Measurements from ENCODE around the gene CTXN3.
A peak's percentile ranks its signal among the peaks of the same experiment; 100 is the strongest.
"Not testable (repeated sequence)": the region's sequence is repeated elsewhere in the genome, so short reads cannot be mapped to it uniquely, and the experiment has no call there.

CTXN3 gene

DNA sequence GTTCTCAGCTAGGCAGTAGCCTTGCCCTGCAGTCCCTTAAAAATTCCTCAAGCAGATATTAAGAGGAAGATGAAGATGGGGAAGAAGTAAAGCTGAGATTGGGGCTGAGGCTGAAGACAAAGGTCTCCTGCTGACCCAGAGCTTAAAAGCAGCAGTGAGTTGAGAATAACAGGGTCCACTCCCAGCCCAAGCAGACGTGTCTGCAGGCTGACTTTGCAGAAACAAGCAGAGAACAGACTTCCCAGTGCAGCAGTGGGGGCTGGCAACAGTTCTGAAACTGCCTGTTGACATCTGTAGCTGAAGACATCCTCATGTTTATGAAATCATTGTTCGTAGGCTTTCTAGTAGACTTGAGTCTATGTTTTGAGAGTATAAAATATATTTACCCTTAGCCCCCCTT, 1.1 kb downstream of the CTXN3 start:
- DNase-seq = peak in 3 of 58 donors; percentile 1 to 2 (median 1)

DNA sequence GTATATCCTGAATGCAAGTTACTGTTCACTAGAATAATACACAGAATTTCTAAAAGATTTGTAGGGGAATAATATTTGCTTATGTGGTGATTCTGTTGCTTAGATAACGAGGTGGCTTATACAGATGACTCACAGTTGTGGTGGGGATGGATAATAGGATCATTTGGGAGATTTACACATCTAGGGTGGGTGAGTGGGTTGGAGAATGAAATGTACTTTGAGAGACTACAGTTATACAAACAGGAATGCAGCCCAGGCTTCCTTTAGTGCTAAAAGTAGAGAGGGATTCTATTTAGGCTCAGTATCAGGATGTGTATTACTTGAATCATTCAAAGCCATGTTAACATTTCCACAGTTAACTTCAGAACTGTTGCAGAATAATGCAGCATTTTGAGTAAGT, 1.8 kb downstream of the CTXN3 start:
- DNase-seq = peak in 2 of 58 donors; percentile 8 to 26

DNA sequence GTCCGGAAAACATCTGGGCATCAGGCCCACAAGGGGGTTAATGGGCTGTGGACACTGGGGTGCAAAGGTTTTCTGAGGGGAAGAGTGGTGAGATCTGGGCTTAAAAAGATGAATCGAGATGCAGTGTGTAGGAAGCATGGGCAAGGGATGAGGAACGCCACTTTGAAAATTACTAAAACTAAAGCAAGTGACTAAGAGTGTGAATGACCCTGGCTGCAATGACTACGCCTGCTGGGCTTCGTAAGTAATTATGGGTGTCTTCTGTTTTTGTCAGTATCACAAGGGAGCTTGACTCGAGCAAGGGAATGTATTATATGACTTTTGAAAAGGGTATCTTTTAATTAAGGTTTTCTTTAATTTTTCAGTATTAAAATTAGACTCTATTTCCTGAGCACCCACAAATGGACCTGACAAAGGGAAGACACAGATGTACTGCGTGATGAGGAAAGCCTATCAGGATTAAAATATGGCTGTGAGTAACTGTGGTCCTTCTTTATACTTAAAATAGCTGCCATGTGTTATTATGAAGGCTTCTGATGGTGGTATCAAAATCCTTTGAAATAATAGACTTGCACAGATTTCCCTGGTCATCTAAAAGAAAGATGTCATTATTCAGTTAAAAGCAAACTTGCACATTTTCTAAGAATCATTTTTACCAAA, 4.2 kb downstream of the CTXN3 start:
- no peak for DNase-seq

DNA sequence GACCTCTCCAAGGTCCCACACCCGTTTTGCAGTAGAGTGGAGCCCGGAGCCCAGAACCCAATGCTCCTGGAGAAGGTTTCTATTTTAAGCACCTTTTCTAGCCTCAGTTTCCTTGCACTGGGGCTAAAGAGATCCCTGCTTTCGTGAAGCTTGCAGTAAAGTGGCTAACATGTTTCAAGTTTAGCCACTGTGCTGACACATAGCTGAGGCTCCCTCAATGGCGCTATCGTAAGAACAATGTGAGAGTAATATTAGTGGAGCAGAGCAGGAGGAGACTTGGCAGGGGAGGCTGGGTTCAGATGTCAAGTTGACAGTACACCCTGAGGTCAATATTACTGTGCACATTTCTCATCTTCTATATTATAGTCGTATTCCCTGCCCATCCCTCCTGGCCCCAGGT, 7.9 kb downstream of the CTXN3 start:
- DNase-seq = no peak

DNA sequence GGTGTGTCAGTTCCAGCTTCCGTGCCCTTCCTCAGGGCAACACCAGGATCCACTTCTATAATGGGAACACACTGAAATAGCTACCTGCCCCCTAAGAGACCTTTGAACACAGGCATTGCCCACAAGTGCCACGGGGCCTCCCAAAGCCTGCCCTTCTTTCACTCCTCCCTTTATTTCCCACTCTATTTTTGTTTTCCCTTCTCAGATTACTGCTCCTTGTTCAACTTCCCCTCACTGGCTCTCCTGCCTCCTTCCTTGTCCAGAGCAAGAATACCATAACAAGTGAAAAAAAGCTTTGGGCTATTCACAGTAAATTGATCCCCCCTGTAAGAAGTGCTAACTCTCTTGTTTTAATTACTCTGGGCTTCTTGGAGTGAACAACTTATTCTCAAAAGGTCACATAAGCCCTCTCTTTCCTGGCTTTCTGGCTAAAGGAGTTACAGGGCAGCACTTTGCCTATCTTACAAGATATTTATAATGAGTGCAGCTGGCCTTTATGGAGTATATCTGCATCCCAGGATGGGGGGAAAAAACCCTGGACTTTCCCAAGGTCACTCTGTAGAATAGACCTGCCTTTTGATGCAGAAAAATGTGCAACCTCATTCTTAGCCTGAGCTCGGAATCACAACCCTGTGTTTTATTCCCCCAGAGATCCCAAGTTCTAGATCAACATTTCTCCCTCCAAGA, 11.3 kb downstream of the CTXN3 start:
- DNase-seq = no peak

DNA sequence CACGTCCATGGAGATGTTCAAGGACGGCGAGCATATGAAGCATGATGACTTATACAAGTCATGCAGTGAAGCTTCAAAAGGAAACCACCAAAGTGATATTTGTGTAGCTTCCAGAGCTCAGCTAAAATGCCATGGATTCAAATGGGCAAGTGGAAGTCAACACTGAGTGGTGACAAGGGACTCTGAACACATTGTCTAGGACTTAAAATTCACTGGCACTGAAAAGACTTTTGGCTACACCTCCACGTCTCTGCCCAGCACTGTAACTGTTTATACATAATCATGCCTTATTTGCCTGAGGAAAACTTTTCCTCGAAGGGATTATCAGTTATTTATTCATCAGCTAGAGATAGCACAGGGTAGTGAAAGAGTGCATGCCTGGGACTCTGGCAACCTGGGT, 15.2 kb downstream of the CTXN3 start:
- DNase-seq = no peak

DNA sequence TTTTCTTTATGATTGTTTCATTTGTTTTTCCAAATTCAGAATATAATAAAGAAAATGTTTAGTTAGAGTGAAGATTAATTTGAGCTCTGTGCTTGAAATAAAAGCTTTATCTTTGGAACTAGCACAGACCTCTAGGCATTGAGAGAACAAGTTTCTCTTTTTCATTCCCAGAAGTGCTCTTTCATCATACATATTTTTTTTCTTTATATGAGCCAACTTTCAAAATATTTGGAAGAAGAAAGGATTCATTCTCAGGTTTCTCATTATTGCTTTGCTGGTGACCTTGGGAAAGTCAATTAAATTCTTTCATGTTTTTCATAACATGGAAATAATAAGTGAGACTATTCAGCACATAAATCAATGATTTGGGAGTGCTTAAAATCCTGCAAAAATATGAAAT, 16.8 kb downstream of the CTXN3 start:
- DNase-seq = no peak

DNA sequence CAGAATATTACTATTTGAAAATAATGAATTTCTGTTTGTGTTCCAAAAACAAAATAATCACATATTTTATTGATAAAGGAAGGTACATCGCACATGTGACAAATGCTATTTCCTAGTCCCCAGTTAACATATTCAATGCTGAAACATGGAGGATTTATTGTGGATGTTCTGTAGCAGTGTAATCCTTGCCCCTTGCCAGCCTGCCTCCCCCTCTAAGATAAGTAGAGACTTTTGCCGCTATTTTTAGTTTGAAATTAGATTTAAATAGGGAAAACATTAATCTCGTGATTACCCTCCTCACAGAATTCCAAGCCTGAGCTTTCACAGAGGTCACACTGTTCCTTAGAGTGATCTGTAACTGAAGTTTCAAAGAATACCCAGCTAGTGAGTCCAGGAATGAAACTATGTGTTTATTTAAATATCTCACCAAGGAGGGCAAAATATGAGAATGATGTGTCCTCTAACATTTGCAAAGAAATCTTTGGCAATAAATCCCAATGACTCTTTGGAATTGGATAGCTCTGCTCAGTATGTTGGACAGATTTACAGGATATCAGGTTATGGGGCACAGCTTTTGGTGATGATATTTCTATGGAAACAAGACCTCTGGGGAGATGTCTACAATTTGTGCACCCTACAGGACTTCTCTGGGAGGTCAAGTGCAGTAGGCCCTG, 17.3 kb downstream of the CTXN3 start:
- no peak for DNase-seq

DNA sequence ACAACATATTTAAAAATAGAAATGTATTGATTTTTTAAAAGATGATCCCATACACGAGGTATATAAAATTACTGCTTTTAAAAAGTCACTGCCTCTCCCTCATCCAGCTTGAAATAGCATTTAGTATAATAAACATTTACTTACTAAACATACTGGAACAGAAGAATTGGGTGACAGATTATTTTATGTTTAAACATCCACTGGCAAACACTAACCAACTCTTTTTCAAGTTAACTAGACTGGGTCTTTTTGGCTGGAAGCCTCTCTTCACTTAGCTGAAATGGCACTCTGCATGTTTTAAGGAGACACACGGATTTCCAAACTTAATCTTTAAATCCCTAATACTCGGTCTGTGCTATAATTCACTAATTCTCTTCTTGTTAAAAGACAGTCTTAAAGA, 19.0 kb downstream of the CTXN3 start:
- no peak for DNase-seq

DNA sequence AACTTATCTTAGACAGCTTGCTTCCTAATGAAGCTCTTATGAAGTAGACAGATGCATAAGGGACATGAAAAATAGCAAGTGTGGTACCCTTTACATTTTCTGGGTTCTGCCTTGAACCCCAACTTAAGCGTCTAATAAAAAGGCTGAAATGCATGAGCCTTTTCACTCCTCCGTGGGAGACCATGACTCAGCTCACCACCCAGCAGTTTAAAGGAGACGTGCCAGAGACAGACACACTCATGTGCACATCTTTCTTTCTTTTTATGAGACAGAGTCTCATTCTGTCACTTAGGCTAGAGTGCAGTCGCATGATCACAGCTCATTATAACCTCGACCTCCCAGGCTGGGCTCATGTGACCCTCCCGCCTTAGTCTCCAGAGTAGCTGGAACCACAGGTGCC, 22.3 kb downstream of the CTXN3 start:
- DNase-seq = no peak

DNA sequence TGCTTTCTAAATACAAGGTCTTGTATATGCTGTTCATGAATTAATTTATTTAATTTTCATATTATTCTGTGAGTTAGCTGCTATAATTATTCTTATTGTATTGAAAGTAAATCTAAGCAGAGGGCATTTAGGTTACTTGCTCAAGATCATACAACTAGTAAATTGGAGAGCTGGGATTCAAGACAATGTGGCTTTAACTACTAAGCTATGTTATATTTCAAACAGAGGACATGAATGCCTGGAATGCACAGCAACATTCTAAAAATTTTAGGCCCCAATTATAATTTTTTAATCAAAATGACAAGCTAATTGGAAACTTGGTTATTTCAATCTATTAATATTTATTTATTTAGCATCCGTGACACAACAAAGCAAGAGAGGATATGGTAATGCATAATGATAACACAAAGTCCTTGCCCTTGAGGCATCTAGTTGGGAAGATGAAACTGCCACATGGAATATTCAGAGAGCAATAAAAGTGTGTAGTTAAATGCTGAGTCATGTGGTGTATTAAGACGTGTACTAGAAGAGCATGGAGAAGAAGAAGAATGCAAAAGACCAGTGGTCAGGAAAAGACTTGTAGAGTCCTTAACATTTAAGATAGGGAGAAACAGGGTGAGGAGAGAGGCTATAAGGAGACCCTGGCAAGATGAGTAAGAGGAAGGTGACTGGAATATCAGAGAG, 24.4 kb downstream of the CTXN3 start:
- DNase-seq = no peak

DNA sequence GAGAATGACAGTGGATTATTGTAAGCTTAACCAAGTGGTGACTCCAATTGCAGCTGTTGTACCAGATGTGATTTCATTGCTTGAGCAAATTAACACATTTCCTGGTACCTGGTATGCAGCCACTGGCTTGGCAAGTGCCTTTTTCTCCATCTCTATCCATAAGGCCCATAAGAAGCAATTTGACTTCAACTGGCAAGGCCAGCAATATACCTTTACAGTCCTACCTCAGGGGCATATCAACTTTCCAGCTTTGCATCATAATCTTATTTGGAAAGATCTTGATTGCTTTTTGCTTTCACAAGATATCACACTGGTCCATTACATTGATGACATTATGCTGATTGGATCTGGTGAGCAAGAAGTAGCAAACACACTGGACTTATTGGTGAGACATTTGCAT, 28.1 kb downstream of the CTXN3 start:
- not testable (repeated sequence) for DNase-seq

DNA sequence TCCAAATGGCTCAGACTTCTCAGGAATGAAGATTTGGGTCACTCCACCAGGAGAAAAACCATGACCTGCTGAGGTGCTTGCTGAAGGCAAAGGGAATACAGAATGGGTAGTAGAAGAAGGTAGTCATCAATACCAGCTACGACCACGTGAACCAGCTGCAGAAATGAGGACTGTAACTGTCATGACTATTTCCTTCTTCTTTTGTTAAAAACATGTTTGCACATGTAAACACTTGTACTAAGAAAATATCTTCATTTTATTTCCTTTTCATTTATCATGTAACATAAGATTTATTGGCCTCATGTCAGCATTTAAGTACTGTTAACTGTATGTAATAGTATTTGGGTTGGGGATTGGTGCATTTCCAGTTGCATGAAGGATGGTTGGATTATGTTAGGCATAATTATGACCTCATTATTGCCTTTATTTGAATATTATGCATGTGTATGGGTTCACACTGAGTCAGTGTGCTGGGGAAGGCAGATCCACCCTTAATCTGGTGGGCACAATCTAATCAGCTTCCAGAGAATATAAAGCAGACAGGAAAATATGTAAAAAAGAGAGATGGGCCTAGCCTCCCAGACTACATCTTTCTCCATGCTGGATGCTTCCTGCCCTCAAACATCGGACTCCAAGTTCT, 30.9 kb downstream of the CTXN3 start:
- DNase-seq = not testable (repeated sequence)

DNA sequence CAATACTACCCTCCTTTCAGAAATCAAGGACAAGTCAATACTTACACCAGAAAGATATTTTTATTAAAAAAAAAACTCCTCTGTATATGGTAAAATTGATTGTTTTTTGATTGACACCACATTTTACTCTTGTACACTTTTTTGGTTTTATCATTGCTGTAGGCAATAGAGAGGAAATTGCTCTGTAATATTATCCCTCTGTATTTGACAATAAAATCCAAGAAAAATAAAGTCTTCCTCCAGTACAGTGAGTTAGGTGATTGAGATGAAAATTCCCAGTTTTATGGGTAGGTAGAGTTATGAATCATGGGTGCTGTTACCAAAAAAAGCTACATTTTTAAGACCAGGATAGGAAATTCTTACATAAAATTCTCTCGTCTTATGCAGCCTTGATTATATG, 31.7 kb downstream of the CTXN3 start:
- DNase-seq = no peak

DNA sequence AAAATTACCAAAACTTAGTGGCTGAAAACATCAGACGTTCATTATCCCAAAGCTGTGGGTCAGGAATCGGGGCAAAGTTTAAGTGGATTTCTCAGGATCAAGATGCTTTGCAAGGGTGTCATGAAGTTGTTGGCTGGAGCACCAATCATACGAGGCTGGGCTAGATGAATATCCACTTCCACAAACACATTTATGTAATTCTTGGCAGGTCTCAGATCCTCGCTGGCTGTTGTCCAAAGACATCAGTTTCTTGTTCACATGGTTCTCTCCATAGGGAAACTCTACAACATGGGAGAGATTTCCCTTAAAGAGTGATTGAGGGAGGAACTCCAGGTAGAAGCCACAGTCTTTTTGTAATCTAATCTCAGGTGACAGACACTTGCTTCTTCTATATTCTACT, 34.1 kb downstream of the CTXN3 start:
- no peak for DNase-seq

DNA sequence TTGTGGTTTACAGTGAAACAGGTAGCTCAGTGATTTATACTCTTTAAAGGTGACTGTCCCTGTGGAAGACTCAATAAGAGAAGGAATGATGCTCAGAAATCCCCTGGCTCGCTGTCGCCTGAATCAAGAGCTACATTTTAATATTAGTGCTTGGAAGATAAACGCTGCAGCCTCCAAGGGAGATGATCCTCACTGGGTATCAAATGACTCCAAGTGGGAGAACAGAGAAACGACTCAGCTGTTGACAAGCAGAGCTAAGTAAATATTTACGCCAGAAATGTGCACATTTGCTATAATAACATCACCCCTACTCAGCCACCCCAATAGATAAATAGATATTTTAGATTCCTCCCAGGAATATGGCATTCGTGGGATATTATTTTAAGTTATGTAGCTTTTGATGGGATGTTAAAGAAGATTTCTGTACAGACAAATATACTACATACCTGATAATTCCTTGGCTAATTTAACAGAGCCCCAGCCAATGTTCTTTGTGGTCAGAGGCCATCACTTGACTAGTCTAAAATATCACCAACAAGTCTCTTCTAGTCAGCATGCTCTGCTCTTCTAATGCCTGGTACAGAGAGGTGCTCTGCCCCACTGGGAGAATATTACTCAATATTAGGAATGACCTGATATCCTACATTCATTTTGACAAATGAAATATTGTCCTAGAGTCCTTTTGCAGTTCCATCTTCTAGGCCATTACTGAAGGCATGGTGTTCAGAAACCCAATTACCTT, 36.0 kb downstream of the CTXN3 start:
- DNase-seq = no peak

DNA sequence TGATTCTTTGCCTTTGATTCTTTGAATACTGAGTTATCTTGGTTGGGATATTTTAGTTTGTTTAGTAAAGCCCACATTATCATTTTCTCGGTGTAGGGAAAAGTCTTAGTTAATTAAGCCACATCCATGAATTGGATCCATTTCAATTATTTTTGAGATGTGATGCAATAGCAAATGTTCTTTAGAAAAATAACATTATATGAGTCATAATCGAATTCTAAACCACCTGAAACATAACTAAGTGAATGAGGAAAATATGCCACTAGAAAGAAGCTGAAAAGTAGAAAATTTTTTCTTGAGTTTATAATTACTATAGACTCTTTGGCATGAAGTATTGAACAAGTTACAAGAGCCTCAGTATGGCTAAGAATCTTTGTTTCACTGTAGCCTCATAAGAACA, 36.8 kb downstream of the CTXN3 start:
- DNase-seq = no peak

DNA sequence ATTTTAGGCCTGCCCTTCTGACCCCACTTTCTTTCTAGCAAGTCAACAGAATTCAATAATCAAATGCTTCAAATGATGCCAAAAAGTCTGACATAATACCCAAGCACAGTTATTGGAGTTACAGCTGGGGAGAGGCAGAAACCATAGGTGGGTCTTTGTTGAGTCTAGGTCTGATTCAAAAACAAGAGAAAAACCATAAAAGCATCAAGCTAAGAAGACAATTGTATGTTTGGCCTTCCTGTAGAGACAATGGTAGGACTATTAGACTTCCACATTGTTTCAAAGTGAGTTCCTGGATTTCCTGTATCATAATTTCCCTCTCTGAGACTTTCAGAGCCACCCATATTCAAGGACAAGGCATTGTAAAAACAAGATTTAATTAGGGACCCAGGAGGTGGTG, 37.5 kb downstream of the CTXN3 start:
- DNase-seq = no peak

DNA sequence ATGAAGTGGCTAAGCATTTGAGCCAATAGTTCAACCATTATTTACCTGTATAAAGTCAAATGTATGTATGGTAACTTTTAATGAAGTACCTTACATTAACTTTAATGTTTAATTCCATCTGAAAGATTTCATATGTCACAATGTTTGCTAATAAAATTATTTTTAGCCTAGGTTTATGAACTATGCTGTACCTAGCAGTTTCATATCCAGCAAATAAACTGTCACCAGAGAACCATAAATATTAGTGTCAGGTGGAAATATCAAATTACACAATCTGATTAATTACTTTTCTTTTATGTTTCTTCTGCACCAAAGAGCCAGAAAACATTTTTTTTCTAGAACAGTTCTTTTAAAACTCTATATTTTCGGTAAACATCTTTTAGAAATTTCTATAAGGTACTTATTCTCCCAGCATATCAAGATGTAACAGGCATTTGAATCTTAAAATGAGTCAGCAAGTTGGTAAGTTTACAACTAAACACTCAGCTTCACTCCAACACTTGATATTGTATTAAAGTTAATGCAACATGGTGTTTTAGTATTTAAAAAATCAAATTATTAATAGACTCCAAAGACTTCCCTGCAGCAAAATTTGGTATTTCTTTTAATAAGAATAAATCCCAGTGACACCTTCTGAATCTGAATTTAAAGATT, 45.8 kb downstream of the CTXN3 start:
- no peak for DNase-seq

DNA sequence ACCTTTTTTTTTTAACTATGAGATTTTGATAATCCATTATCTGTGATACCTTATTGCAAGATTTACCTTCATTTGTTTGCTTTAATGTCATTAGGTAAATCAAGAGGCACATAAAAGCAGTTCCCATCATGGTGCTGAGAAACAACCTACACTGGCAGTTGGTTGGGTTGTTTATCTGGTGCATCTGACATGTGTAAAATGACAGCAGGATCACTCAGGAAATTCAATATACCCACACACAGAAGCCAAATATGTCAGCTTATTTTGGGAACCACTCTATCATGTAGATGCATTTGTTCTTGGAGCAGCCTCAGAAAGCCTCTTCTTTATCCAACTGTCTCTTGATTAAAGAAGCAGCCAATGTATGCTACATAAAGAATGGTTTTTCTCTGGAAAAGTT, 46.5 kb downstream of the CTXN3 start:
- DNase-seq = no peak

All from anterior cingulate cortex (tissue), 58 donors.